ENCODE measurements around the gene PAQR9.

Gene PAQR9

GRCh38 chr3:142961539-142961938, 1.9 kb downstream of the PAQR9 start:
- TF ChIP-seq EZH2phosphoT487 (conservative IDR thresholded peaks at IDR 0.05; ENCODE audit: low read length) (no peak), CTCF (IDR thresholded peaks at IDR 0.05; ENCODE audit: insufficient read depth, low read length, poor library complexity, severe bottlenecking) (no peak)
- Histone ChIP-seq H3K79me2 (ENCODE audit: insufficient read depth, low read length) (no peaks in the 10 kb centered on the region), H3K4me3 (ENCODE audit: insufficient read depth, low read length, poor library complexity, severe bottlenecking) (no peak overlapping the region), H2AFZ (ENCODE audit: low read depth, low read length, severe bottlenecking) (no peak overlapping the region), H3F3A (ENCODE audit: insufficient read depth) (no peaks in the 10 kb centered on the region), H3K9me3 (ENCODE audit: insufficient read depth, low read length) (no peaks in the 10 kb centered on the region), H3K36me3 (ENCODE audit: low read length) (no peaks in the 10 kb centered on the region), H3K9me2 (replicated peaks; ENCODE audit: insufficient read depth, low read length) (no peaks in the 10 kb centered on the region), H3K27ac (ENCODE audit: low read depth, low read length) (no peak overlapping the region), H3K9ac (ENCODE audit: low read length) (no peak overlapping the region), H3K4me2 (ENCODE audit: low read depth, low read length, poor library complexity, severe bottlenecking) (no peak overlapping the region), H3K27me3 (ENCODE audit: low read length) (no peaks in the 10 kb centered on the region), H4K20me1 (ENCODE audit: low read depth, low read length) (no peaks in the 10 kb centered on the region)

GRCh38 chr3:142960322-142960850, 3.1 kb downstream of the PAQR9 start:
- TF ChIP-seq EZH2phosphoT487 (conservative IDR thresholded peaks at IDR 0.05; ENCODE audit: low read length) (no peak), CTCF (IDR thresholded peaks at IDR 0.05; ENCODE audit: insufficient read depth, low read length, poor library complexity, severe bottlenecking) (no peak)
- Histone ChIP-seq H3K4me3 (ENCODE audit: insufficient read depth, low read length, poor library complexity, severe bottlenecking) (no peak overlapping the region), H3K9me2 (replicated peaks; ENCODE audit: insufficient read depth, low read length) (no peaks in the 10 kb centered on the region), H4K20me1 (ENCODE audit: low read depth, low read length) (no peaks in the 10 kb centered on the region), H3K27me3 (ENCODE audit: low read length) (no peaks in the 10 kb centered on the region), H3F3A (ENCODE audit: insufficient read depth) (no peaks in the 10 kb centered on the region), H3K27ac (ENCODE audit: low read depth, low read length) (no peak overlapping the region), H3K4me2 (ENCODE audit: low read depth, low read length, poor library complexity, severe bottlenecking) (no peak overlapping the region), H3K36me3 (ENCODE audit: low read length) (no peaks in the 10 kb centered on the region), H3K9ac (ENCODE audit: low read length) (no peak overlapping the region), H2AFZ (ENCODE audit: low read depth, low read length, severe bottlenecking) (no peak overlapping the region), H3K79me2 (ENCODE audit: insufficient read depth, low read length) (no peaks in the 10 kb centered on the region), H3K9me3 (ENCODE audit: insufficient read depth, low read length) (no peaks in the 10 kb centered on the region)

DNA sequence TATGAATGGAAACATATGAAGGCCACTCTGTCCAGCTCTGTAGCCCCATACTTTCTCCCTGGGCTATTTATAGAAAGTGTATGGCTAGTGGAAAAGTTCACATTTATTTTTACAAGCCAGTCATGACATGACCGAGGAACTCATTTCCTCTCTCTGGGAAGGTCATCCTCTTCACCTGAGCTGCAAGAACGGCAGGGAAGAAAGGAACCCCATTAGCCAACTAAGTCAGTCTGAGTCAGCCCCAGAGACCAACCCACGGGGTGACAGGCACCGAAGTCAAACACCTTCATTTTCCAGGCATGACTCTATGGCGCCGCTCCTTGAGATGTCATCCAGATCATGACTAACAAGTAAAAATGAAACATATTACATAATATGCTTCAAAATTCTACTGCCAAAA, 4.8 kb downstream of the PAQR9 start:
- H2AFZ ChIP-seq (ENCODE audit: low read depth, low read length, severe bottlenecking) = no peak overlapping the region
- no peak overlapping the region for H3K27ac ChIP-seq (ENCODE audit: low read depth, low read length)
- no peak overlapping the region for H3K4me2 ChIP-seq (ENCODE audit: low read depth, low read length, poor library complexity, severe bottlenecking)
- H3K9me3 ChIP-seq (ENCODE audit: insufficient read depth, low read length) = no peaks in the 10 kb centered on the region
- no peaks in the 10 kb centered on the region for H3K9me2 ChIP-seq (replicated peaks; ENCODE audit: insufficient read depth, low read length)
- H3F3A ChIP-seq (ENCODE audit: insufficient read depth) = no peaks in the 10 kb centered on the region
- H3K4me3 ChIP-seq (ENCODE audit: insufficient read depth, low read length, poor library complexity, severe bottlenecking) = no peak overlapping the region
- H3K36me3 ChIP-seq (ENCODE audit: low read length) = no peaks in the 10 kb centered on the region
- TF ChIP-seq CTCF (IDR thresholded peaks at IDR 0.05; ENCODE audit: insufficient read depth, low read length, poor library complexity, severe bottlenecking) (no peak), EZH2phosphoT487 (conservative IDR thresholded peaks at IDR 0.05; ENCODE audit: low read length) (no peak)
- no peaks in the 10 kb centered on the region for H3K79me2 ChIP-seq (ENCODE audit: insufficient read depth, low read length)
- H3K27me3 ChIP-seq (ENCODE audit: low read length) = no peaks in the 10 kb centered on the region
- no peak overlapping the region for H3K9ac ChIP-seq (ENCODE audit: low read length)
- no peaks in the 10 kb centered on the region for H4K20me1 ChIP-seq (ENCODE audit: low read depth, low read length)

All from SU-DHL-6 (cell line).